Spinal cord (tissue), 10 donors: ENCODE measurements around the gene POLE3. TPM values are rescaled to one million over a fixed set of nuclear protein-coding genes. Genes with fewer than 3 reads are reported as not detected.
A peak's percentile ranks its signal among the peaks of the same experiment; 100 is the strongest.
"Not testable (repeated sequence)": the region's sequence is repeated elsewhere in the genome, so short reads cannot be mapped to it uniquely, and the experiment has no call there.

Experiments used
- DNase-seq, 6 donors: peaks; one replicate each; pipeline versions ENCODE4 v3.0.0 to v3.0.0-alpha.2; 2013 to 2015; ENCODE audit warnings: low spot score in 6 of 6, low read depth in 4 of 6
- H3K27ac ChIP-seq: one replicate; pipeline ENCODE4 v1.5.1; 2013; ENCODE audit warnings: low read depth, low read length, control low read depth
- H3K27me3 ChIP-seq: one replicate; pipeline ENCODE4 v1.6.1; 2013; ENCODE audit warnings: low read length; ENCODE audit not compliant: control insufficient read depth, insufficient read depth
- H3K36me3 ChIP-seq: one replicate; pipeline ENCODE4 v1.6.1; 2013; ENCODE audit warnings: low read length; ENCODE audit not compliant: control insufficient read depth, insufficient read depth
- H3K4me1 ChIP-seq: one replicate; pipeline ENCODE4 v1.6.1; 2013; ENCODE audit warnings: low read length; ENCODE audit not compliant: control insufficient read depth, insufficient read depth
- H3K4me3 ChIP-seq: one replicate; pipeline ENCODE4 v1.5.1; 2013; ENCODE audit warnings: low read depth, low read length, control low read depth
- H3K9me3 ChIP-seq: one replicate; pipeline ENCODE4 v1.6.1; 2013; ENCODE audit warnings: low read length; ENCODE audit not compliant: control insufficient read depth, insufficient read depth
- WGBS: methylation state at CpG from one replicate; pipeline ENCODE4 v1.1.5; 2013; ENCODE audit warnings: missing lambda C conversion rate; ENCODE audit not compliant: insufficient coverage; 5-methylcytosine and 5-hydroxymethylcytosine counted together
- polyA plus RNA-seq, 2 donors: library from polyadenylated mRNA; unstranded; fragments of 120-200 nt; gene quantifications; one replicate each; pipeline ENCODE4 v1.2.1, GENCODE V29; 2013; ENCODE audit not compliant: insufficient read length in 2 of 2
- total RNA-seq, 2 donors: library from RNA; depleted of rRNA in 1 of 2; stranded (reverse); fragments of 120-200 nt in 1 of 2; fragments of >200 nt in 1 of 2; gene quantifications; one replicate each; pipeline versions ENCODE4 v1.2.3 to v1.2.4, GENCODE V29; 2013 to 2014
- donor health status: healthy.

POLE3 gene
- total and polyA plus RNA-seq, 4 donors, result 33.1 to 54.8 (median 48.2) TPM

- Histone ChIP-seq H3K9me3 (no peaks in the 10 kb centered on the region), H3K36me3 (no peaks in the 10 kb centered on the region), H3K27ac (no peak overlapping the region), H3K4me3 (no peak overlapping the region), H3K4me1 (peaks cover 12% of the 10 kb centered on the region), H3K27me3 (no peaks in the 10 kb centered on the region)
- DNase-seq, result no peak
- WGBS, result no CpG with 5 or more reads among the region's 1 CpG
Observed at GRCh38 chr9:113380869-113381378, 29.6 kb downstream of the POLE3 start.

GRCh38 chr9:113379829-113380210 lies 30.7 kb downstream of the POLE3 start:
- H3K27ac ChIP-seq, H3K27me3 ChIP-seq, H3K4me3 ChIP-seq, H3K9me3 ChIP-seq, DNase-seq, H3K36me3 ChIP-seq: not testable (repeated sequence)
- no CpG with 5 or more reads among the region's 2 CpGs for WGBS
- peaks cover 15% of the 10 kb centered on the region for H3K4me1 ChIP-seq

GRCh38 chr9:113379094-113379828 lies 31.2 kb downstream of the POLE3 start:
- H3K27ac ChIP-seq, DNase-seq, H3K4me3 ChIP-seq, H3K9me3 ChIP-seq, H3K27me3 ChIP-seq, H3K36me3 ChIP-seq: not testable (repeated sequence)
- H3K4me1 ChIP-seq, result peaks cover 15% of the 10 kb centered on the region
- WGBS, result 57% methylated on average over 15 of the region's 24 CpGs

- H3K27me3 ChIP-seq, result no peaks in the 10 kb centered on the region
- peak within 1 kb of the TSS; percentile 47 for H3K27ac ChIP-seq
- peaks cover 16% of the 10 kb centered on the region for H3K4me1 ChIP-seq
- H3K9me3 ChIP-seq, result no peaks in the 10 kb centered on the region
- peaks cover 19% of the 10 kb centered on the region for H3K36me3 ChIP-seq
- DNase-seq, result peak in 5 of 6 donors; percentile 38 to 95 (median 57)
- WGBS, result 0% methylated on average over 57 of the region's 74 CpGs
- H3K4me3 ChIP-seq, result peak within 1 kb of the TSS; percentile 89
Observed at GRCh38 chr9:113376634-113377567, 33.6 kb downstream of the POLE3 start, which contains the start of gene HDHD3. Gene HDHD3, minus strand, starts transcription at chr9:113376986. Its CDS starts 2,632 bp downstream, at chr9:113374354.

GRCh38 chr9:113375057-113376023 lies 35.1 kb downstream of the POLE3 start:
- no peak overlapping the region for H3K27ac ChIP-seq
- peaks cover 19% of the 10 kb centered on the region for H3K4me1 ChIP-seq
- DNase-seq, result no peak
- H3K9me3 ChIP-seq, result no peaks in the 10 kb centered on the region
- H3K4me3 ChIP-seq, result no peak overlapping the region
- H3K27me3 ChIP-seq, result no peaks in the 10 kb centered on the region
- WGBS, result 96% methylated on average over 4 of the region's 6 CpGs
- H3K36me3 ChIP-seq, result peaks cover 19% of the 10 kb centered on the region

- no peaks in the 10 kb centered on the region for H3K27me3 ChIP-seq
- DNase-seq, result no peak
- peaks cover 19% of the 10 kb centered on the region for H3K36me3 ChIP-seq
- H3K27ac ChIP-seq, result no peak overlapping the region
- 94% methylated on average over 23 of the region's 24 CpGs for WGBS
- H3K4me3 ChIP-seq, result no peak overlapping the region
- H3K4me1 ChIP-seq, result peaks cover 19% of the 10 kb centered on the region
- no peaks in the 10 kb centered on the region for H3K9me3 ChIP-seq
Observed at GRCh38 chr9:113373676-113374392, 36.6 kb downstream of the POLE3 start.

- no peak overlapping the region for H3K27ac ChIP-seq
- H3K9me3 ChIP-seq, result no peaks in the 10 kb centered on the region
- H3K27me3 ChIP-seq, result no peaks in the 10 kb centered on the region
- no peak overlapping the region for H3K4me3 ChIP-seq
- WGBS, result 50% methylated on average over 2 of the region's 3 CpGs
- peaks cover 19% of the 10 kb centered on the region for H3K36me3 ChIP-seq
- no peak for DNase-seq
- H3K4me1 ChIP-seq, result peaks cover 19% of the 10 kb centered on the region
Observed at GRCh38 chr9:113373256-113373655, 37.2 kb downstream of the POLE3 start.

- DNase-seq, result no peak
- no peak overlapping the region for H3K4me3 ChIP-seq
- peaks cover 19% of the 10 kb centered on the region for H3K36me3 ChIP-seq
- no peak overlapping the region for H3K27ac ChIP-seq
- H3K9me3 ChIP-seq, result no peaks in the 10 kb centered on the region
- peaks cover 15% of the 10 kb centered on the region for H3K4me1 ChIP-seq
- H3K27me3 ChIP-seq, result no peaks in the 10 kb centered on the region
- 86% methylated on average over 5 of the region's 5 CpGs for WGBS
Observed at GRCh38 chr9:113372059-113372458, 38.4 kb downstream of the POLE3 start.
